Tibial nerve (tissue), 4 donors: ENCODE data around the gene MBOAT2.
"Not testable (repeated sequence)": the region's sequence is repeated elsewhere in the genome, so short reads cannot be mapped to it uniquely, and the experiment has no call there.

Source experiments
- EP300 ChIP-seq, 2 donors: sonication (generic); formaldehyde crosslinking; IDR thresholded peaks; one replicate each; pipeline ENCODE4 v1.6.1; 2017; ENCODE audit warnings: antibody characterized with exemption in 2 of 2, mild to moderate bottlenecking in 1 of 2
- POLR2A ChIP-seq, 2 donors: fragments of 450-650 bp; IDR thresholded peaks; one replicate each; pipeline ENCODE4 v1.6.1; 2017; ENCODE audit warnings: antibody characterized with exemption in 2 of 2, mild to moderate bottlenecking in 2 of 2, moderate library complexity in 2 of 2
- TF ChIP-seq, protein P1 (sequence below), 5 experiments: fragments of 200-600 bp in 3 of 5; fragments of 450-650 bp in 2 of 5; sonication (generic) in 3 of 5; IDR thresholded peaks; one replicate each; pipeline ENCODE4 v1.5.1; 2016 to 2019; ENCODE audit warnings: antibody characterized with exemption in 5 of 5, mild to moderate bottlenecking in 3 of 5, moderate library complexity in 2 of 5

DNA sequence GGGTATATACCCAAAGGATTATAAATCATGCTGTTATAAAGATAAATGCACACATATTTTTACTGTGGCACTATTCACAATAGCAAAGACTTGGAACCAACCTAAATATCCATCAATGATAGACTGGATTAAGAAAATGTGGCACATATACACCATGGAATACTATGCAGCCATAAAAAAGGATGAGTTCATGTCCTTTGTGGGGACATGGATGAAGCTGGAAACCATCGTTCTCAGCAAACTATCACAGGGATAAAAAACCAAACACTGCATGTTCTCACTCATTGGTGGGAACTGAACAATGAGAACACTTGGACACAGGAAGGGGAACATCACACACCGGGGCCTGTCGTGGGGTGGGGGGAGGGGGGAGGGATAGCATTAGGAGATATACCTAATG lies 30.5 kb downstream of the MBOAT2 start:
- TF ChIP-seq, protein P1, sequence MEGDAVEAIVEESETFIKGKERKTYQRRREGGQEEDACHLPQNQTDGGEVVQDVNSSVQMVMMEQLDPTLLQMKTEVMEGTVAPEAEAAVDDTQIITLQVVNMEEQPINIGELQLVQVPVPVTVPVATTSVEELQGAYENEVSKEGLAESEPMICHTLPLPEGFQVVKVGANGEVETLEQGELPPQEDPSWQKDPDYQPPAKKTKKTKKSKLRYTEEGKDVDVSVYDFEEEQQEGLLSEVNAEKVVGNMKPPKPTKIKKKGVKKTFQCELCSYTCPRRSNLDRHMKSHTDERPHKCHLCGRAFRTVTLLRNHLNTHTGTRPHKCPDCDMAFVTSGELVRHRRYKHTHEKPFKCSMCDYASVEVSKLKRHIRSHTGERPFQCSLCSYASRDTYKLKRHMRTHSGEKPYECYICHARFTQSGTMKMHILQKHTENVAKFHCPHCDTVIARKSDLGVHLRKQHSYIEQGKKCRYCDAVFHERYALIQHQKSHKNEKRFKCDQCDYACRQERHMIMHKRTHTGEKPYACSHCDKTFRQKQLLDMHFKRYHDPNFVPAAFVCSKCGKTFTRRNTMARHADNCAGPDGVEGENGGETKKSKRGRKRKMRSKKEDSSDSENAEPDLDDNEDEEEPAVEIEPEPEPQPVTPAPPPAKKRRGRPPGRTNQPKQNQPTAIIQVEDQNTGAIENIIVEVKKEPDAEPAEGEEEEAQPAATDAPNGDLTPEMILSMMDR (IDR thresholded peaks at IDR 0.05) = not testable (repeated sequence)
- not testable (repeated sequence) for TF ChIP-seq POLR2A, EP300 (IDR thresholded peaks at IDR 0.05)
